Osteoblast (primary cell): ENCODE results near the gene NOS1AP. TPM values are rescaled to one million over a fixed set of nuclear protein-coding genes. Genes with fewer than 3 reads are reported as not detected.

Source experiments
- DNase-seq: peaks from one replicate; pipeline ENCODE4 v3.0.0; 2011; ENCODE audit warnings: low spot score, mixed read lengths; ENCODE audit not compliant: insufficient read length; ENCODE audit errors: missing footprints
- H2AFZ ChIP-seq: 2 replicates; pipeline ENCODE4 v1.6.0; 2011; ENCODE audit warnings: mild to moderate bottlenecking, low read length
- H3K27ac ChIP-seq: 2 replicates; pipeline ENCODE4 v1.5.1; 2011; ENCODE audit warnings: mild to moderate bottlenecking, low read depth, low read length, moderate library complexity
- H3K27me3 ChIP-seq: 2 replicates; pipeline ENCODE4 v1.6.0; 2012; ENCODE audit warnings: mild to moderate bottlenecking, control low read depth, inconsistent platforms, low read length, moderate library complexity; ENCODE audit not compliant: insufficient read depth
- H3K36me3 ChIP-seq: 2 replicates; pipeline ENCODE4 v1.5.1; 2011; ENCODE audit warnings: mild to moderate bottlenecking, low read length, control low read depth, moderate library complexity; ENCODE audit not compliant: insufficient read depth
- H3K4me1 ChIP-seq: 2 replicates; pipeline ENCODE4 v1.5.1; 2011; ENCODE audit warnings: mild to moderate bottlenecking, low read length, control low read depth, moderate library complexity; ENCODE audit not compliant: insufficient read depth
- H3K4me2 ChIP-seq: 2 replicates; pipeline ENCODE4 v1.6.0; 2011; ENCODE audit warnings: mild to moderate bottlenecking, low read length; ENCODE audit not compliant: insufficient read depth
- H3K4me3 ChIP-seq: fragments of 200-600 bp; sonication (generic); 3 replicates; pipeline ENCODE4 v1.5.1; 2012; ENCODE audit warnings: mild to moderate bottlenecking, low read length, inconsistent platforms; ENCODE audit not compliant: insufficient read depth
- H3K79me2 ChIP-seq: 2 replicates; pipeline ENCODE4 v1.6.0; 2012; ENCODE audit warnings: mild to moderate bottlenecking, low read length, control low read depth, inconsistent platforms; ENCODE audit not compliant: insufficient read depth
- H3K9me3 ChIP-seq: 2 replicates; pipeline ENCODE4 v1.5.1; 2011; ENCODE audit warnings: low read depth, low read length, control low read depth
- H4K20me1 ChIP-seq: 2 replicates; pipeline ENCODE4 v1.6.0; 2012; ENCODE audit warnings: mild to moderate bottlenecking, low read length, control low read depth; ENCODE audit not compliant: insufficient read depth
- CTCF ChIP-seq: IDR thresholded peaks from 2 replicates; pipeline ENCODE4 v1.5.1; 2011; ENCODE audit warnings: mild to moderate bottlenecking, low read depth, low read length, moderate library complexity; ENCODE audit errors: extremely low read depth
- total RNA-seq: library from RNA; depleted of rRNA; stranded (reverse); fragments of >200 nt; gene quantifications from 2 replicates; pipeline ENCODE4 v1.2.3, GENCODE V29; 2012

Gene NOS1AP
- total RNA-seq, 1 donor, result not detected

DNA sequence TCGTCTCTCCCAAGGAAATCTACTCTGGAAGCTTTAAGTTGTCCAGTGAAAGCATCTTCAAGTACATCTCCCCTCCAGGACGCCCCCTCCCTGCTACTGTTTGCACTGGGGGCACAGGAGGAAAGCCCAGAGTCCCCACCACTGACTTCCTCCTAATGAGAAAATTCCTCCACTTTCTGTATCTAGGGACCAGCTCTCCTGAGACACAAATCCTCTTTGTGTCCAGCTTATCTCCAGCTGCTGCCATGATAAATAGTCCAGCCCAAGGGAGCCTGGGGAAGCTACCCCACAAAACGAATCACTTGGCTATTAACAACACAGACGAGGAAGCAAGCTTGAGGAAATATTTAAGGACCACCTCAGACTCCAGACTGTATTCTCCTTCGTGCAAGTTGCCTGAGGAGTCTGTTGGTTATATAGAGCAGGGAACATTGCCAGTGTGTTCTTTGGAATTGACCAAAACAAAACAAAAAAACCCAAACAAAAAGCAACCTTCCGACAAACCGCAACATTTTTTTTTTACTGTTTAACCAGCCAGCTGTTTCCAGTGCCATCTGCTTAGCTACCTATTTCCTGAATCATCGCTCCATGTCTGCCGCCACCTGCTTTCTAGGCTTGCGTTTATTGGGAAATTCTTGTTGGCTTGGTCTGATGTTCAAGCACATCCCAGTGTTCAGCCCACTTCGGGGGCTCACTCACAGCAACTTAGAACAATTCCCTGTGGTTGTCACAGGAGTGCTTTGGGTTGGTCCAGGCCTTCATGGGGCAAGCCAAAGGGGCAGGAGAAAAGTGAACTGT lies 319.7 kb downstream of the NOS1AP start:
- Histone ChIP-seq H3K27ac (no peak overlapping the region), H2AFZ (no peak overlapping the region), H3K4me2 (peak overlapping the region; percentile 22), H3K36me3 (no peaks in the 10 kb centered on the region), H3K4me3 (no peak overlapping the region), H3K4me1 (no peaks in the 10 kb centered on the region), H3K9me3 (no peaks in the 10 kb centered on the region), H4K20me1 (no peaks in the 10 kb centered on the region), H3K27me3 (peaks cover 30% of the 10 kb centered on the region), H3K79me2 (no peaks in the 10 kb centered on the region)
- no peak for TF ChIP-seq CTCF
- DNase-seq, result no peak

DNA sequence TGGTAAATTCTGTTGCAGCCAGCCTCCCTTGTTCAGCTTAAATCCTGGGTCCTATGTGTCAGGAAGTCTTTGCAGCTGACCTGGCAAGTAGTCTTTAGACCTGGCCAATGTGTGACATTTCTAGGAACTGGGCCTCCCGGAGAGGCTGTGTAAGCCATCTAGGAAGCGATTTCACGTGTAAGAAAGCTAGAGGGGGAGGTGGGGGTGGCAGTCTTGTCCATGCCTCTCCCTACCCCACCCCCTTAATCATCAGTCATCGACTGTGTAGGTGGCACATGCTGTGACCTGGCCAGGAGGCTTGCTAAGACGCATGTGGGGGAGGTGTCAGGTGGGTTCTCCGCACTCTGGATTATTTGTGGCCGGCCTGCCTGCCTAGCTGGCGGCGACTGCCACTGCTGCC lies 320.5 kb downstream of the NOS1AP start:
- TF ChIP-seq CTCF, result no peak
- Histone ChIP-seq H3K27ac (no peak overlapping the region), H3K79me2 (no peaks in the 10 kb centered on the region), H4K20me1 (no peaks in the 10 kb centered on the region), H3K4me3 (no peak overlapping the region), H3K4me2 (no peak overlapping the region), H3K9me3 (no peaks in the 10 kb centered on the region), H3K36me3 (no peaks in the 10 kb centered on the region), H3K27me3 (peaks cover 30% of the 10 kb centered on the region), H2AFZ (no peak overlapping the region), H3K4me1 (no peaks in the 10 kb centered on the region)
- DNase-seq, result no peak

GRCh38 chr1:162390396-162391185 lies 321.1 kb downstream of the NOS1AP start:
- no peak overlapping the region for H3K4me3 ChIP-seq
- H3K4me1 ChIP-seq, result no peaks in the 10 kb centered on the region
- no peak overlapping the region for H3K27ac ChIP-seq
- no peak overlapping the region for H3K4me2 ChIP-seq
- H3K36me3 ChIP-seq, result no peaks in the 10 kb centered on the region
- DNase-seq, result no peak
- peaks cover 30% of the 10 kb centered on the region for H3K27me3 ChIP-seq
- no peak overlapping the region for H2AFZ ChIP-seq
- no peaks in the 10 kb centered on the region for H4K20me1 ChIP-seq
- H3K79me2 ChIP-seq, result no peaks in the 10 kb centered on the region
- TF ChIP-seq CTCF, result no peak
- no peaks in the 10 kb centered on the region for H3K9me3 ChIP-seq
